ENCODE results near the gene PCDH15.

GRCh38 chr10:54449056-54449455, 352.0 kb downstream of the PCDH15 start:
- TF ChIP-seq CTCF (IDR thresholded peaks at IDR 0.05) = no peak
- no peak for TF ChIP-seq ZMAT4 (CRISPR knock-in tag; IDR thresholded peaks at IDR 0.05)
- no peak for TF ChIP-seq ZNF121 (CRISPR knock-in tag; IDR thresholded peaks at IDR 0.05)
- no peak for TF ChIP-seq USF2 (CRISPR knock-in tag; IDR thresholded peaks at IDR 0.05)
- TF ChIP-seq RELA (CRISPR knock-in tag; IDR thresholded peaks at IDR 0.05; ENCODE audit: borderline replicate concordance) = no peak
- TF ChIP-seq MAX (CRISPR knock-in tag; IDR thresholded peaks at IDR 0.05) = no peak
- TF ChIP-seq FOXP1 (CRISPR knock-in tag; IDR thresholded peaks at IDR 0.05; ENCODE audit: borderline replicate concordance) = no peak
- no peak for TF ChIP-seq ZBTB21 (CRISPR knock-in tag; IDR thresholded peaks at IDR 0.05; ENCODE audit: borderline replicate concordance)
- no peak for TF ChIP-seq ZNF138 (CRISPR knock-in tag; conservative IDR thresholded peaks at IDR 0.05)
- no peak for TF ChIP-seq ARID4B (CRISPR knock-in tag; IDR thresholded peaks at IDR 0.05; ENCODE audit: borderline replicate concordance)
- no peak for TF ChIP-seq ZNF232 (CRISPR knock-in tag; IDR thresholded peaks at IDR 0.05)
- no peak for TF ChIP-seq ZSCAN18 (CRISPR knock-in tag; IDR thresholded peaks at IDR 0.05)
- TF ChIP-seq JUN (CRISPR knock-in tag; IDR thresholded peaks at IDR 0.05) = no peak
- TF ChIP-seq E2F1 (CRISPR knock-in tag; IDR thresholded peaks at IDR 0.05) = no peak

Measured in WTC11 (cell line).